GM10266 (cell line): Measurements from ENCODE around the gene MED12L.

ENCODE experiments used
- DNase-seq: peaks from one replicate; pipeline ENCODE4 v3.0.0; 2012; ENCODE audit errors: extremely low spot score
- CTCF ChIP-seq: IDR thresholded peaks from 2 replicates; pipeline ENCODE4 v1.5.1; 2012; ENCODE audit warnings: mild to moderate bottlenecking, low read depth; ENCODE audit not compliant: control insufficient read depth, insufficient read depth; ENCODE audit errors: missing control alignments

MED12L gene

GRCh38 chr3:151283907-151284461 is 198.5 kb downstream of the MED12L start:
- TF ChIP-seq CTCF, result no peak
- no peak for DNase-seq

GRCh38 chr3:151285940-151286339 is 200.5 kb downstream of the MED12L start:
- TF ChIP-seq CTCF, result no peak
- DNase-seq, result no peak

DNA sequence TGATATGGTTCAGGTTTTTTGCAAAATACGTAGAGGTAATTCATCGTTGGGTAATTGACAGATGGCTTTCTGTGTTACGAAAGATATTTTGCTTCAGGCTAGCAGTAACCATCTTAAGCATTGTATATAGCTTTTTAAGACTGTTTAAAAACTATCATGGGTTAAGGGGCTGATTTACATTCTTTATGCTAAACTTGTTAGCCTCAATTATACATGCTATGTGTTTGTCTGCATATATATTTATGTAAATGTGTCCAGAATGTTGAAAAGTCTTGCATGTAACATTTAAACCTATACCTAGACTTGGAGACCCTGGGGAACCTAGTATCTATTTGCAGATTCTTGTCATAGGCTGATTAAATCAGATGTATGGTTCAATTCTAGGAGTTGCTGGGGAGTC is 204.0 kb downstream of the MED12L start:
- no peak for TF ChIP-seq CTCF

DNA sequence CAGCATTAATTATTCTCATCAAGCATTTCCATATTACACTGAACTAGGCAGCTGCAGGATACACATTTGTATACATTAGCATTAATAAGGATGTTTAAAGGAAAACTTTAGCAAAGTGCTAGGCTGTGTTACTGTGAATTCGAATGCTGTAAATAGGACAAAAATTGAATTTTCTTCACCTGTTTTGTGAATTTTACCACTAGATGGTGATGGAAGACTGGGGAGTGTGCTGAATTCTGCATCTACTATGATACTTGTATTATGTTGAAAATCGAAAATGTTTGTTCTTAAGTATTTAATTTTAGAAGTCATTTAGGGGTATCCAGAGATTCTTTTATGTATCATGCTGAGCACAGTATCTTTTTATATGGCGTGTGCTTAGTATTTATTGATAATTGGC is 205.2 kb downstream of the MED12L start:
- DNase-seq, result no peak
- no peak for TF ChIP-seq CTCF

More for the DNA sequence above, 204.0 kb downstream of the MED12L start:
- DNase-seq, result no peak

GRCh38 chr3:151293127-151293526 is 207.7 kb downstream of the MED12L start:
- no peak for DNase-seq

DNA sequence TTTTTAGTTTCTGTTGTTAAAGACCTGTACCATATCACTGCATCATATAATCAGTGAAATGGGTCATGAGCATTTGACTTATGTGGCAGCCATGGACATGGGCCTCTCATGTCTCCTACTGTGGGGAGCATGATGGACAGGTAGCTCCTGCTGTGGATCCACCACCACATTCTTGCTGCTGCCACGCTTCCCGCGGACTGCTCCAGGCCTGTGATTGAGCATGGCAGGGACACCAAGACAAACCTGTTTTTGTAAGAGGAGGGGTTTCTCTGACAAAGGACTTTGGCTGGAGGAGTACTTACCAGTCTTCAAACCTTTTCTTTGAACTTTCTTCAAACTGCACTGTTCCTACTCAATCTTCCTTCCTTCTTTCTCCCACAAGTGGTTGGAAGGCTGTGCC is 210.8 kb downstream of the MED12L start:
- TF ChIP-seq CTCF, result no peak

More at GRCh38 chr3:151293127-151293526, 207.7 kb downstream of the MED12L start:
- TF ChIP-seq CTCF, result no peak

GRCh38 chr3:151297429-151297828 is 212.0 kb downstream of the MED12L start:
- no peak for DNase-seq

More for the DNA sequence above, 210.8 kb downstream of the MED12L start:
- DNase-seq, result no peak

More at GRCh38 chr3:151297429-151297828, 212.0 kb downstream of the MED12L start:
- TF ChIP-seq CTCF, result no peak
